HG02678 (cell line): ENCODE data around the gene RUNDC3A.
"Not testable (repeated sequence)": the region's sequence is repeated elsewhere in the genome, so short reads cannot be mapped to it uniquely, and the experiment has no call there.

Experiments used
- ATAC-seq: cut with Tn5 transposase; IDR thresholded peaks from one replicate; pipeline ENCODE4 v1.9.1; 2021; ENCODE audit warnings: mild to moderate bottlenecking, moderate library complexity; ENCODE audit not compliant: unreplicated experiment

Gene RUNDC3A

GRCh38 chr17:44340553-44340952 is 32.2 kb downstream of the RUNDC3A start:
- ATAC-seq: not testable (repeated sequence)

GRCh38 chr17:44343510-44344209 is 35.3 kb downstream of the RUNDC3A start:
- no peak for ATAC-seq

GRCh38 chr17:44344939-44345453 is 36.6 kb downstream of the RUNDC3A start, which contains the start of gene GRN:
GRN (plus strand) TSS chr17:44345302; CDS start chr17:44349165, 3,863 bp downstream.
- ATAC-seq: peak; percentile 67

- no peak for ATAC-seq
Measured at GRCh38 chr17:44345454-44346026, 37.1 kb downstream of the RUNDC3A start.

GRCh38 chr17:44346064-44346844 is 37.9 kb downstream of the RUNDC3A start:
- ATAC-seq: no peak

- not testable (repeated sequence) for ATAC-seq
Measured at GRCh38 chr17:44347206-44348055, 39.0 kb downstream of the RUNDC3A start.

- peak; percentile 48 for ATAC-seq
Measured at GRCh38 chr17:44348234-44348987, 40.0 kb downstream of the RUNDC3A start.

GRCh38 chr17:44348988-44349364 is 40.6 kb downstream of the RUNDC3A start:
- ATAC-seq: no peak

GRCh38 chr17:44349553-44350070 is 41.2 kb downstream of the RUNDC3A start:
- ATAC-seq: no peak

GRCh38 chr17:44350733-44351226 is 42.4 kb downstream of the RUNDC3A start:
- no peak for ATAC-seq

- no peak for ATAC-seq
Measured at GRCh38 chr17:44351464-44351863, 43.1 kb downstream of the RUNDC3A start.

- ATAC-seq: no peak
Measured at GRCh38 chr17:44351961-44352827, 43.8 kb downstream of the RUNDC3A start.

- no peak for ATAC-seq
Measured at GRCh38 chr17:44352828-44353671, 44.6 kb downstream of the RUNDC3A start.

- no peak for ATAC-seq
Measured at GRCh38 chr17:44353672-44354331, 45.4 kb downstream of the RUNDC3A start.

- no peak for ATAC-seq
Measured at GRCh38 chr17:44354582-44355561, 46.5 kb downstream of the RUNDC3A start.

GRCh38 chr17:44355642-44356099 is 47.3 kb downstream of the RUNDC3A start:
- ATAC-seq: no peak
